CD4-positive, alpha-beta T cell (primary cell): ENCODE results near the gene IL4R. TPM values are rescaled to one million over a fixed set of nuclear protein-coding genes. Genes with fewer than 3 reads are reported as not detected.
"Not testable (repeated sequence)": the region's sequence is repeated elsewhere in the genome, so short reads cannot be mapped to it uniquely, and the experiment has no call there.

Experiments
- ATAC-seq: fragments of 200-7000 bp; cut with Tn5 transposase; one replicate; pipeline ENCODE4 v1.10.0; 2022; ENCODE audit warnings: mild to moderate bottlenecking; ENCODE audit not compliant: poor library complexity
- CTCF ChIA-PET: fragments of 350-600 bp; sonication (Branson Sonifier 250); formaldehyde crosslinking; loops from one replicate; lab custom pipeline; 2021; ENCODE audit warnings: antibody characterized with exemption, inconsistent platforms; lab: Charles Lee
- POLR2A ChIA-PET: fragments of 350-600 bp; sonication (Branson Sonifier 250); formaldehyde crosslinking; loops from one replicate; lab custom pipeline; 2021; ENCODE audit warnings: antibody characterized with exemption, inconsistent platforms; lab: Charles Lee
- DNase-seq, 14 experiments: peaks; one replicate each; pipeline ENCODE4 v3.0.0-alpha.2; 2013 to 2020; ENCODE audit warnings: mixed read lengths in 2 of 14
- H3K27ac ChIP-seq, 2 donors: one replicate each; pipeline versions ENCODE4 v1.5.1 to v1.7.0; 2013; ENCODE audit warnings: low read length in 2 of 2, low read depth in 1 of 2, mild to moderate bottlenecking in 1 of 2
- H3K27me3 ChIP-seq, 2 experiments: 1 replicate in 1 of 2; 2 replicates in 1 of 2; pipeline versions ENCODE4 v1.6.1 to v1.7.0; 2013; ENCODE audit warnings: low read length in 2 of 2, control low read depth in 1 of 2, mild to moderate bottlenecking in 1 of 2, moderate library complexity in 1 of 2; ENCODE audit not compliant: insufficient read depth in 2 of 2, control insufficient read depth in 1 of 2
- H3K36me3 ChIP-seq: one replicate; pipeline ENCODE4 v1.6.1; 2013; ENCODE audit warnings: low read length, control low read depth; ENCODE audit not compliant: insufficient read depth
- H3K4me1 ChIP-seq: one replicate; pipeline ENCODE4 v1.6.1; 2013; ENCODE audit warnings: low read length, control low read depth; ENCODE audit not compliant: insufficient read depth
- H3K4me3 ChIP-seq: one replicate; pipeline ENCODE4 v1.5.1; 2013; ENCODE audit warnings: mild to moderate bottlenecking, low read length, moderate library complexity
- H3K9me3 ChIP-seq, 2 experiments: 1 replicate in 1 of 2; 2 replicates in 1 of 2; pipeline versions ENCODE4 v1.6.1 to v1.7.0; 2013; ENCODE audit warnings: low read length in 2 of 2, mild to moderate bottlenecking in 2 of 2, control low read depth in 1 of 2, moderate library complexity in 1 of 2; ENCODE audit not compliant: control insufficient read depth in 1 of 2, insufficient read depth in 1 of 2
- H3K27ac Mint-ChIP-seq: one replicate; pipeline ENCODE4 v1.8.0; 2020; ENCODE audit warnings: mixed read lengths
- H3K27me3 Mint-ChIP-seq: one replicate; pipeline ENCODE4 v1.8.0; 2021; ENCODE audit warnings: mixed read lengths
- H3K36me3 Mint-ChIP-seq: one replicate; pipeline ENCODE4 v1.8.0; 2021; ENCODE audit warnings: low read depth, mixed read lengths
- H3K4me1 Mint-ChIP-seq: one replicate; pipeline ENCODE4 v1.8.0; 2021; ENCODE audit warnings: low read depth, mixed read lengths
- H3K4me3 Mint-ChIP-seq: one replicate; pipeline ENCODE4 v1.8.0; 2020; ENCODE audit warnings: mild to moderate bottlenecking, mixed read lengths
- H3K9me3 Mint-ChIP-seq: one replicate; pipeline ENCODE4 v1.8.0; 2020; ENCODE audit warnings: mixed read lengths
- intact Hi-C, 2 experiments: fragments of 100-400 bp; cut with DNase I in 1 of 2; cut with micrococcal nuclease in 1 of 2; formaldehyde crosslinking; loops; one replicate each; pipeline versions ENCODE4 v1.15.1 to v1.9.0; 2023 to 2025; cut with DNase I, micrococcal nuclease
- total RNA-seq, 174 experiments: library from RNA in 2 of 174; stranded (reverse) in 2 of 174; gene quantifications; one replicate each; pipeline ENCODE4 v1.2.3 and lab custom pipeline; 2021 to 2026
- TF ChIP-seq, protein P1 (sequence below): fragments of 200-600 bp; IDR thresholded peaks from one replicate; pipeline ENCODE4 v1.8.0; 2022; ENCODE audit warnings: antibody characterized with exemption, mild to moderate bottlenecking

Gene IL4R
- total RNA-seq, 2 experiments from 2014 or later, result 145 to 147 TPM

DNA sequence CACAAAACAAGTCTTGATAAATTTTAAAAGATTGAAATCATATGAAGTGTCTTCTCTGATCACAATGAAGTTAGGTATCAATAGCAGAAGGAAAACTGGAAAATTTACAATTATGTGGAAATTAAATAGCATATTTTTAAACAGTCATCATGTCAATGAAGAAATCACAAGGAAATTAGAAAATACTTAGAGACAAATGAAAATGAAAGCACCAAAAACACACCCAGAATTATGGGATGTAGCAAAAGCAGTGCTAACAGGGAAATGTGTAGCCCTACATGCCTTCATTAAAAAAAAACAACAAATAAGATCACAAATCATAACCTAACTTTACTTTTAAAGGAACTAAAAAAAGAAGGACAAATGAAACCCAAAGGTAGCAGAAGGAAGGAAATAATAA lies 80.7 kb downstream of the IL4R start:
- Histone ChIP-seq H3K9me3 (peaks cover 0 to 14% of the 10 kb centered on the region in 2 experiments), H3K27me3 (no peaks in the 10 kb centered on the region), H3K4me3 (no peak overlapping the region), H3K36me3 (no peaks in the 10 kb centered on the region), H3K4me1 (no peaks in the 10 kb centered on the region), H3K27ac (no peak overlapping the region)
- Mint-ChIP-seq H3K27me3 (no peaks in the 10 kb centered on the region), H3K9me3 (peaks cover 19% of the 10 kb centered on the region), H3K4me3 (no peak overlapping the region), H3K4me1 (peaks cover 10% of the 10 kb centered on the region), H3K27ac (no peak overlapping the region), H3K36me3 (peaks cover 11% of the 10 kb centered on the region)
- intact Hi-C loops, result no loop called here
- no peak for ATAC-seq
- DNase-seq, result no peak
- CTCF ChIA-PET, result no interaction called here
- TF ChIP-seq, protein P1, sequence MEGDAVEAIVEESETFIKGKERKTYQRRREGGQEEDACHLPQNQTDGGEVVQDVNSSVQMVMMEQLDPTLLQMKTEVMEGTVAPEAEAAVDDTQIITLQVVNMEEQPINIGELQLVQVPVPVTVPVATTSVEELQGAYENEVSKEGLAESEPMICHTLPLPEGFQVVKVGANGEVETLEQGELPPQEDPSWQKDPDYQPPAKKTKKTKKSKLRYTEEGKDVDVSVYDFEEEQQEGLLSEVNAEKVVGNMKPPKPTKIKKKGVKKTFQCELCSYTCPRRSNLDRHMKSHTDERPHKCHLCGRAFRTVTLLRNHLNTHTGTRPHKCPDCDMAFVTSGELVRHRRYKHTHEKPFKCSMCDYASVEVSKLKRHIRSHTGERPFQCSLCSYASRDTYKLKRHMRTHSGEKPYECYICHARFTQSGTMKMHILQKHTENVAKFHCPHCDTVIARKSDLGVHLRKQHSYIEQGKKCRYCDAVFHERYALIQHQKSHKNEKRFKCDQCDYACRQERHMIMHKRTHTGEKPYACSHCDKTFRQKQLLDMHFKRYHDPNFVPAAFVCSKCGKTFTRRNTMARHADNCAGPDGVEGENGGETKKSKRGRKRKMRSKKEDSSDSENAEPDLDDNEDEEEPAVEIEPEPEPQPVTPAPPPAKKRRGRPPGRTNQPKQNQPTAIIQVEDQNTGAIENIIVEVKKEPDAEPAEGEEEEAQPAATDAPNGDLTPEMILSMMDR, result no peak
- POLR2A ChIA-PET, result no interaction called here

DNA sequence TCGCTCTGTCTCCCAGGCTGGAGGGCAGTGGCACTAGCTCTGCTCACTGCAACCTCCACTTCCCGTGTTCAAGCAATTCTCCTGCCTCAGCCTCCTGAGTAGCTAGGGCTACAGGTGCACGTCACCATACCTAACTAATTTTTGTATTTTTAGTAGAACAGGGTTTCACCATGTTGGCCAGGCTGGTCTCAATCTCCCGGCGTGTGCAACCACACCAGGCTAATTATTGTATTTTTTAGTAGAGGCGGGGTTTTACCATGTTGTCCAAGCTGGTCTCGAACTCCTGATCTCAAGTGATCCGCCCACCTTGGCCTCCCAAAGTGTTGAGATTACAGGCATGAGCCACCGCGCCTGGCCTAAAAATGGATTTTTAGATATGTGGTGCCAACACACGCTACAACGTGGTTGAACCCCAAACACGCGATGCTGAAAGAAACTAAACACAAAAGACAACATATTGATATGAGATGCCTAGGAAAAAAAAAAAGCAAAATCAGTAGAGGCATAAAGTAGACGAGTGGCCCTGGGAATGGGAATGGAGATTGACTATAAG lies 84.6 kb downstream of the IL4R start:
- H3K36me3 ChIP-seq, ATAC-seq, intact Hi-C loops, H3K4me3 Mint-ChIP-seq, H3K27ac ChIP-seq, DNase-seq, H3K27me3 ChIP-seq, H3K4me3 ChIP-seq, H3K27me3 Mint-ChIP-seq, H3K27ac Mint-ChIP-seq: not testable (repeated sequence)
- ChIA-PET CTCF (interaction anchor here (1.1 to 1.4 kb wide), 3 partner anchors 23 to 168 kb away, joined by 3 to 4 read pairs (median 3); no protein-coding TSS in a partner anchor), POLR2A (interaction anchor here (0.8 to 1.0 kb wide), 2 partner anchors 9 to 31 kb away, joined by 3 to 4 read pairs; no protein-coding TSS in a partner anchor)
- H3K4me1 ChIP-seq, result peaks cover 28% of the 10 kb centered on the region
- Mint-ChIP-seq H3K9me3 (peaks cover 11% of the 10 kb centered on the region), H3K36me3 (peaks cover 22% of the 10 kb centered on the region), H3K4me1 (peaks cover 45% of the 10 kb centered on the region)
- peaks cover 0 to 13% of the 10 kb centered on the region in 2 experiments for H3K9me3 ChIP-seq

DNA sequence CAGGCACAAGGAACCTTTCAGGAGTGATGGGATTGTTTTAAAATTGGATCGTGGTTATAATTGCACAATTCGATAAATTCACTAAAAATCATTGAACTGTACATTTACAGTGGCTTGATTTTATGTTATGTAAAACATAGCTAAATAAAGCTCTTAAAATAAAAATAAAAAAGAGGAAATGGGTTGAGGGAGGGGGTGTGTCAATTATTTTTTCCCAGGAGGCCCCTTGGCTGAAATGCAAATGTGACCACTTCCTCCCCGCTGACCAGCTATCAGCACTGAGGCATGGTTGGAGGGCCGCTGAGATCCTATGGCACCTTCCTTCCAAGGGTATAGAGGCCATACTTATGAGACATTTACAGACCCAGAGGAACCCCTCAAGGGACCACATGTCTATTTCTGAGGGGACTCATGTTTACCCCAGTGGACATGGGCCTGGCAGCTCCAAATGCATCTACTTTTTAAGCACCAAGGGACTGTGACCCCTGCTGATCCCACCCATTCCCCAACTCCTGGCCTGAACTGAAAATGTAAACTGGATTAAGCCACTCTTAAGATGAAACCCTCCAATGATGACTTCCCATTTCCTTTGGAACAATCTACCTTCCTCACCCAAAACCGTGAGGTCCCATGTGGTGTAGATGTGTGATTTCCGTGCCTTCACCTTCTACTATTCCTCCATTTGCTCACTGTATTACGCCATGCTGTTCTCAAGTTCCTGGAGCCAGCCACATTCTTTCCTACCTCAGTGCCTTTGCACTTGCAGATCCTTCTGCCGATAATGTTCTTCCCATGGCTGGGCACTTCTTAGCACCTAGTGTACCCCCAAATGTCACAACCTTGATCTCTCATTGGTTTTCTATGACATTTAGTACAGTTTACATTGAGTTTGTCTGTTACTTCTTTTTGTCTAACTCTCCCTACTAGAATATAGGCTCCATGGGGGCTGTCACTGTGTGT lies 85.4 kb downstream of the IL4R start:
- H3K27ac ChIP-seq, result no peak overlapping the region
- ChIA-PET CTCF (interaction anchor here (1.1 to 1.2 kb wide), 2 partner anchors 164 to 169 kb away, joined by 3 to 4 read pairs; no protein-coding TSS in a partner anchor), POLR2A (interaction anchor here (0.6 to 9.2 kb wide), 4 partner anchors 9 to 31 kb away, joined by 3 to 134 read pairs (median 4); no protein-coding TSS in a partner anchor)
- H3K27me3 ChIP-seq, result no peaks in the 10 kb centered on the region
- peak overlapping the region; percentile 52 for H3K4me3 Mint-ChIP-seq
- ATAC-seq (no peak), DNase-seq (peak in 1 of 14 experiments; percentile 31)
- peaks cover 7% of the 10 kb centered on the region for H3K9me3 Mint-ChIP-seq
- peaks cover 36% of the 10 kb centered on the region for H3K4me1 ChIP-seq
- peak overlapping the region; percentile 90 for H3K27ac Mint-ChIP-seq
- no peaks in the 10 kb centered on the region for H3K36me3 ChIP-seq
- H3K4me3 ChIP-seq, result no peak overlapping the region
- TF ChIP-seq, protein P1, result no peak
- intact Hi-C loops, result no loop called here
- H3K9me3 ChIP-seq, result peaks cover 0 to 13% of the 10 kb centered on the region in 2 experiments
- peaks cover 25% of the 10 kb centered on the region for H3K36me3 Mint-ChIP-seq
- peaks cover 52% of the 10 kb centered on the region for H3K4me1 Mint-ChIP-seq
- H3K27me3 Mint-ChIP-seq, result no peaks in the 10 kb centered on the region
